Activated naive CD8-positive, alpha-beta T cell treated with anti-CD3 and anti-CD28 coated beads, Interleukin-2, amount 50 U/mL, for 16 hours (primary cell): ENCODE data around the gene ZNF621.

ENCODE experiments used
- DNase-seq: peaks from one replicate; pipeline ENCODE4 v3.0.0-alpha.2; 2020; ENCODE audit warnings: low read depth, low spot score

Gene ZNF621

DNA sequence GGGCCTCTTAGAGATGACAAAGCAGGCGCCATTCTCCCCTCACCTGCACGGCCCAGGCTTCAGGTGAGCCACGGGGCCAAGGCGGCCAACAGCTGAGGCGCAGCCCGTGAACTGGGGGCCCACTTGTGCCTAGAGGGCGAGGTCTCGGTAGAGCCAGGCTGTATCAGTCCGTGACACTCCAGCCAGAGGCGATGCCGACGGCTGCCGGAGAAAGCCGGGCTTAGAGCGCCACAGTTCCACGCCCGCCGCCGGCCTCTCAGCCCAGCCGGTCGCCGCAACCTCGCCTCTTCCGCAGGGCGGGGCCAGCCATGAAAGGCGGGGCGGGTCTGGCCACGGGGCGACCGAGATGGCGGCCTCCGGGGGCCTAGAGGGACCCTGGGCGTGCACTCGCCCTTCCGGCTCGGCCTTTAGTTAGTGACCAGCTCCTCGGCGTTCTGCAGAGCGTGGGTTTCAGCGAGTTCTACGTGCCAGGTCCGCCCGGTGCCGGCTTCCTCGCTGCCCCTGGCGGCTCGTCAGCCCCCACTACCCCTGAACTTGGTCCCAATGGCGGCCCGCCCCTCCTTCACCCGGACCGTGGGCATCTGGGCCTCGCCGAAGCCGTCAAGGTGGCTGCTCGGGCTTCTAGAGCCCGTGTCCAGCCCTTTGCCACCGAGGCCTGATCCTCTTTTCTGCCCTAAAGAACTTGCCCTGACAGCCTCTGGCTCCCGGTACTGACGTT, at the start of gene ZNF621:
ZNF621 (plus strand) TSS at position 393 of the 718 bp plus-strand sequence. CDS start 881 bp downstream, outside the sequence.
- DNase-seq, result peak; percentile 70

DNA sequence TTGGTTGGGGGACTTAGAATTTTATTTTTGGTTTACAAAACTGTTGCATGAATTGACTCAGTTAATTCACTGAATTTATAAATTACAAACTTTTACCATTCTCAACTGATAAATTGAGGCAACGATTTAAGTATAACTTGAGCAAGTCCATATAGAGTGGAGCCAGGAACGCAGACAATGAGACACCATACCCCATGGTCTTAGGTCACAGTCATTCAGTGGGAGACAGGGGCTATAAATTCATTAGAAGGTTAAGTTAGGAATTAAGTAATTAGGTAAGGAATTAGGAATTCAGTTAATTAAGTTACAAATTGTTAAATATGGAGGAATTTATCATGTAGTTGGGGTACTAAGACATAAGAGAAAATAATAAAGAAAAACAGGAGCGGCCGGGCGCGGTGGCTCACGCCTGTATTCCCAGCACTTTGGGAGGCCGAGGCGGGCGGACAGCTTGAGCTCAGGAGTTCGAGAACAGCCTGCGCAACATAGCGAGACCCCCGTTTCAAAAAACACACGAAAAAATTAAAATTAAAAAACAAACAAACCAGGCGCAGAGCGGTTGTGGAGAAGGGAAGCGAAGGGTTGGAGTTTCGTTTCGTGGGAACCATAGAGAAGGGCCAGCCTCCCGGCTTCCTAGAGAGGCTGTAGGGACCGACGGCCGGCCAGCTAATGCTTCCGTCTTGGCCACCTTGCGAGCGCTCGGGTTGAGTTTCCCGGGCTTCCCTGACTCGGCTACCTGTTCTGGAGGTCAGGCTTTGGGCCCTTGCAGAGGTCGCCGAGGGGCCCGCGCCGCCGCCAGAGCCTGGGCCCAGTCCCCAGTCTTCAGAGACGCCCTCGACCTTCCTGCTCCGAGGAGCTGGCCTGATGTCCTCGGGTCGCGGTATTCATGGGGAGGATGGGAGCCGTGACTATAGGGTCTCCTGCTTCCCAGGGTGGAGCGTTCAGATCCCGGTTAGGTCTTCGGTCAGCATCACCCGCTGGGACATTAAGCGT, 48.0 kb upstream of the ZNF621 start, which contains the start of gene ZNF619:
ZNF619 (plus strand) TSS at position 645 of the 993 bp plus-strand sequence. CDS start 858 bp downstream, outside the sequence.
- DNase-seq, result no peak

DNA sequence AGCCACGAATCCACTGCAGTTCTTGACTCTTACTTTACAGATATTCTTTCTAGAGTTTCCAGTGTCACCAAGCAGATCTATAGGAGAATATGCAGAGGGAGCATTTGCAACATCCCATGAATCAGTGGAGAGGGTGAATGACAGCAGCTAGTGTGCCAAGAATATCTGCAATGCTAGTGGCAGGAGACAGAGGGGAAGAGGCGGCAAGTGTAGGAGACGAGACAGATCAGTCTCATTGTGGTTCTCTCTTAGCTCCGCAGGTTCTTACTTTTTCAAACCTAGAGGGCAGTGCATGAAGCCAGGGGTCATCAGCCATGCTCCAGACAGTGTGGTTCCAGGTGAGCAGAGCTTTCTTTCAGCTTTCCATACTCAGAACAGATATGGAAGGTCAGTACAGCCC, 47.1 kb upstream of the ZNF621 start:
- DNase-seq, result no peak

DNA sequence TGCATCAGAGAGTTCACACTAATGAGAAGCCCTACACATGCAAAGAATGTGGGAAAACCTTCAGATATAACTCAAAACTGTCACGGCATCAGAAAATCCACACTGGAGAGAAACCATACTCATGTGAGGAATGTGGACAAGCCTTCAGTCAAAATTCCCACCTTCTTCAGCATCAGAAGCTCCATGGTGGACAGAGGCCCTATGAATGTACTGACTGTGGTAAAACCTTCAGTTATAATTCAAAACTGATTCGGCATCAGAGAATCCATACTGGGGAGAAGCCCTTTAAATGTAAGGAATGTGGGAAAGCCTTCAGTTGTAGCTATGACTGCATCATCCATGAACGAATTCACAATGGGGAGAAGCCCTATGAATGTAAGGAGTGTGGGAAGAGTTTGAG, 37.6 kb upstream of the ZNF621 start:
- DNase-seq, result no peak

DNA sequence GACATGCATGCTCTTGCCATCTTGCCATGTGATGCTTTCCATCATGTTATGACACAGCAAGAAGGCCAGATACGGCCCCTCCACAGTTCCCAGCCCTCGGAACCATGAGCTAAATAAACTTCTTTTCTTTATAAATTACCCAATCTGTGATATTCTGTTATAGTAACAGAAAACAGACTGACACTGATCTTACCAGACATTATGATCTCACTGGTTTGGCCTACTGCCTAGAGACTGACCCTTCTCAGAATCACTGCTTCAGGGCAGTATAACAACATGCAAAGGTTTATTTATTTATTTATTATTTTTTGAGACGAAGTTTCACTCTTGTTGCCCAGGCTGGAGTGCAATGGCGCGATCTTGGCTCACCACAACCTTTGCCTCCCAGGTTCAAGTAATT, 33.8 kb upstream of the ZNF621 start:
- DNase-seq, result no peak

GRCh38 chr3:40494698-40495097, 30.1 kb upstream of the ZNF621 start:
- no peak for DNase-seq

- no peak for DNase-seq
Measured at GRCh38 chr3:40497288-40497687, 27.5 kb upstream of the ZNF621 start.

- DNase-seq, result no peak
Measured at GRCh38 chr3:40499952-40500351, 24.8 kb upstream of the ZNF621 start.

- DNase-seq, result no peak
Measured at GRCh38 chr3:40502034-40502433, 22.7 kb upstream of the ZNF621 start.

GRCh38 chr3:40504636-40505430, 19.9 kb upstream of the ZNF621 start:
- no peak for DNase-seq

GRCh38 chr3:40505599-40506462, 18.9 kb upstream of the ZNF621 start, which contains the start of gene ZNF620:
ZNF620 (plus strand) TSS chr3:40506039; CDS start chr3:40506353, 314 bp downstream.
- DNase-seq, result no peak

- DNase-seq, result no peak
Measured at GRCh38 chr3:40511031-40511718, 13.6 kb upstream of the ZNF621 start.

DNA sequence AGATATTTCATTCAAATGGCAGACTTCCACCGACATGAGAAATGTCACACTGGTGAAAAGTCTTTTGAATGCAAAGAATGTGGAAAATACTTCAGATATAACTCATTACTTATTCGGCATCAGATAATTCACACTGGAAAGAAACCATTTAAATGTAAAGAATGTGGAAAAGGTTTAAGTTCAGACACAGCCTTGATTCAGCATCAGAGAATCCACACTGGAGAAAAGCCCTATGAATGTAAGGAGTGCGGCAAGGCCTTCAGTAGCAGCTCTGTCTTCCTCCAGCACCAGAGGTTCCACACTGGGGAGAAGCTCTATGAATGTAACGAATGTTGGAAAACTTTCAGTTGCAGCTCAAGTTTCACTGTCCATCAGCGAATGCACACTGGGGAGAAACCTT, 8.6 kb upstream of the ZNF621 start:
- DNase-seq, result no peak

- DNase-seq, result no peak
Measured at GRCh38 chr3:40518067-40518466, 6.7 kb upstream of the ZNF621 start.

DNA sequence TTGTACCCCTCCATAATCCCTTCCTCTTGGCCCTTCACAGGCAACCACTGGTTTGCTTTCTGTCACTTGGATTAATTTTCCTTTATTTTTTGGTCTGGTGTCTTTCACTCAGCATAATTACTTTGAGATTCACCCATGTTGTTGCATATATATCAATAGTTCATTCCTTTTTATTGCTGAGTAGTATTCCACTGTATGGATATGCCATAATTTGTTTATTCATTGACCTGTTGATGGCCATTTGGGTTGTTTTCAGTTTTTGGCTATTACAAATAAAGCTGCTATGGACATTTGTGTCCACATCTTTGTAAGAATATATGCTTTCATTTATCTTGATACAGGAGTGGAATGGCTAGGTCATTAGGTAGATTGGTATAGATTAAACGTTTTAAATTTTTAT, 5.9 kb upstream of the ZNF621 start:
- DNase-seq, result no peak

DNA sequence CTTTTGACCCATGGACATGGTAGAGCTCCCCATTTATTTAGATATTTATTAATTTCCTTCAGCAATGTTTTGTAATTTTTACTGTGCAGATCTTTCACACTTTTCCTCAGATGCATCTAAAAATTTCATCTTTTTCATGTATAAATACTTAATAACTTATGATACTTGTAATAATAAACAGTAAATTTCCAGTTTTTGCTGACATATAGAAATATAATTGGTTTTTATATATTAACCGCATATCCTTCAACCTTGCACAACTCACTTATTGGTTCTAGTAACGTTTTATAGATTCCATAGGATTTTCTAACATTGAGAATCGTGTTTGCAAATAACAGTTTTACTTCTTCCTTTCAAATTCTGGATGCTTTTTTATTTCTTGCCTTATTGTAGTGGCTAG, 3.5 kb upstream of the ZNF621 start:
- no peak for DNase-seq

DNA sequence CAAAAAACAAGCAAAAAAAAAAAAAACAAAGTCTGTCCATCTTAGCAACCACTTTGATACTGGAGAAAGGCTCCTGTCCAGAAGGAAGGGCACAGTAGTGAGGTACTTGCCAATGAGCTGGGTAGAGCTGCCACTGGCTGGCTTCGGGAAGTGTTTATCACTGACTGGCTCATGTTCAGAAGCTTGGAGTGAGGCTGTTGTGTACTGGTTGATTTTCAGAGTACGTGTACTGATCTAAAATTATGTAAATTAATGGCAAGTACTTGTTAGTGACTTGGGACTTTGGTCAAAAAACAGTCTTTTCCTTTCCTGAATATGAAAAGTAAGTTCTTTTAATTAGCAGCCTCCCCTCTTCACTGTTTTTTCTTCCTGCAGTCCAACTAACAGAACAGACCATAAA, 979 bp upstream of the ZNF621 start:
- no peak for DNase-seq

DNA sequence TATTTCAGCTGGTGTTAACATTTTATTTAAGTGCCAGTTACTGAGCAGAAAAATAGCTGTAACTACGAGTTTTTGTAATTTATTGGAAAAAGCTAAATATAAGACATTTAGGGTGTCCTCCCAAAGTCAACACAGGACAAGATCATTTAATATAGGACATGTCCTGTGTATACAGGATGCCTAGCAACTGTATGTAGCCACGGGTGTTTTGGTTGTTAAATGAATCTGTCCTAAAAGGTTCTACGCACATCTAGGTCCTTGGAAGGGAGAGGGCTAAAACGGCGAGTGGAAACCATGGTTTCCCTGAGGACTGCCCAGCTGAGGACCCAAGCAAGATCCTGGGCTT, 565 bp upstream of the ZNF621 start:
- no peak for DNase-seq

GRCh38 chr3:40528426-40528825, 3.7 kb downstream of the ZNF621 start:
- no peak for DNase-seq

GRCh38 chr3:40532252-40532651, 7.5 kb downstream of the ZNF621 start:
- DNase-seq, result no peak
